B cell (primary cell): Measurements from ENCODE around the gene KCNG3.

Experiments used
- CTCF ChIP-seq: fragments of 200-600 bp; IDR thresholded peaks from one replicate; pipeline ENCODE4 v1.8.0; 2022; ENCODE audit warnings: antibody characterized with exemption, mild to moderate bottlenecking
- EZH2 ChIP-seq: IDR thresholded peaks from 2 replicates; pipeline ENCODE4 v1.6.1; 2012; ENCODE audit warnings: borderline replicate concordance, low read depth, mild to moderate bottlenecking, moderate library complexity, low read length; ENCODE audit not compliant: insufficient read depth, poor library complexity, severe bottlenecking

GRCh38 chr2:42425697-42426096, 68.1 kb downstream of the KCNG3 start:
- TF ChIP-seq EZH2, result no peak
- TF ChIP-seq CTCF, result no peak
